WTC11 (cell line): ENCODE measurements around the gene GPRC6A. TPM values are rescaled to one million over a fixed set of nuclear protein-coding genes. Genes with fewer than 3 reads are reported as not detected.

ENCODE experiments used
- ATAC-seq: fragments of 200-7000 bp; cut with Tn5 transposase; 2 replicates; pipeline ENCODE4 v1.10.0; 2021; ENCODE audit warnings: mild to moderate bottlenecking, moderate library complexity
- CTCF ChIA-PET: fragments of 300-600 bp; sonication (Branson Sonifier 250); formaldehyde crosslinking; loops from one replicate; lab custom pipeline; 2021; ENCODE audit warnings: antibody characterized with exemption; lab: Charles Lee
- POLR2A ChIA-PET: fragments of 350-600 bp; sonication (Branson Sonifier 250); formaldehyde crosslinking; loops from one replicate; lab custom pipeline; 2021; ENCODE audit warnings: antibody characterized with exemption; lab: Charles Lee
- DNase-seq: peaks from one replicate; pipeline ENCODE4 v3.0.0; 2021; ENCODE audit warnings: low spot score
- H3K27ac Mint-ChIP-seq: 2 replicates; pipeline ENCODE4 v1.8.0; 2021; ENCODE audit warnings: mixed read lengths
- H3K27me3 Mint-ChIP-seq: 2 replicates; pipeline ENCODE4 v1.8.0; 2021; ENCODE audit warnings: low read depth, mild to moderate bottlenecking, moderate library complexity, mixed read lengths
- H3K36me3 Mint-ChIP-seq: 2 replicates; pipeline ENCODE4 v1.8.0; 2021; ENCODE audit warnings: mixed read lengths
- H3K4me1 Mint-ChIP-seq: 2 replicates; pipeline ENCODE4 v1.8.0; 2022; ENCODE audit warnings: mixed read lengths
- H3K4me3 Mint-ChIP-seq: 2 replicates; pipeline ENCODE4 v1.8.0; 2021; ENCODE audit warnings: mild to moderate bottlenecking, moderate library complexity, mixed read lengths
- H3K9me3 Mint-ChIP-seq: 2 replicates; pipeline ENCODE4 v1.8.0; 2021; ENCODE audit warnings: mixed read lengths
- CBFB ChIP-seq: sonication (generic); formaldehyde crosslinking; IDR thresholded peaks from 2 replicates; pipeline ENCODE4 v1.8.1; 2022; ENCODE audit warnings: mild to moderate bottlenecking, low read depth, missing genetic modification reagents
- CREB1 ChIP-seq: sonication (generic); formaldehyde crosslinking; IDR thresholded peaks from 2 replicates; pipeline ENCODE4 v1.8.0; 2023; ENCODE audit warnings: mild to moderate bottlenecking, missing genetic modification reagents
- CREM ChIP-seq: sonication (generic); formaldehyde crosslinking; IDR thresholded peaks from 2 replicates; pipeline ENCODE4 v1.8.1; 2022; ENCODE audit warnings: mild to moderate bottlenecking, missing genetic modification reagents, moderate library complexity
- CTCF ChIP-seq: fragments of 200-600 bp; IDR thresholded peaks from 2 replicates; pipeline ENCODE4 v1.8.0; 2022; ENCODE audit warnings: antibody characterized with exemption
- ERG ChIP-seq: fragments of 250-450 bp; sonication (Bioruptor Pico); IDR thresholded peaks from 2 replicates; pipeline ENCODE4 v1.8.0; 2021; ENCODE audit warnings: mild to moderate bottlenecking
- ETV6 ChIP-seq: sonication (generic); formaldehyde crosslinking; IDR thresholded peaks from 2 replicates; pipeline ENCODE4 v1.8.1; 2022; ENCODE audit warnings: mild to moderate bottlenecking, missing genetic modification reagents
- FOXJ3 ChIP-seq: sonication (generic); formaldehyde crosslinking; IDR thresholded peaks from 2 replicates; pipeline ENCODE4 v1.9.0; 2021; ENCODE audit warnings: missing genetic modification reagents, mild to moderate bottlenecking, borderline replicate concordance
- FOXP1 ChIP-seq: sonication (generic); formaldehyde crosslinking; IDR thresholded peaks from 2 replicates; pipeline ENCODE4 v1.8.0; 2022; ENCODE audit warnings: missing genetic modification reagents, mild to moderate bottlenecking, moderate library complexity, borderline replicate concordance
- JUN ChIP-seq: sonication (generic); formaldehyde crosslinking; IDR thresholded peaks from 2 replicates; pipeline ENCODE4 v1.8.0; 2023; ENCODE audit warnings: mild to moderate bottlenecking, missing genetic modification reagents
- KAT7 ChIP-seq: sonication (generic); formaldehyde crosslinking; IDR thresholded peaks from 2 replicates; pipeline ENCODE4 v1.8.1; 2023; ENCODE audit warnings: missing genetic modification reagents, mild to moderate bottlenecking, borderline replicate concordance
- RORB ChIP-seq: fragments of 250-450 bp; sonication (Bioruptor Pico); IDR thresholded peaks from 2 replicates; pipeline ENCODE4 v1.9.0; 2021; ENCODE audit warnings: mild to moderate bottlenecking
- SMAD3 ChIP-seq: sonication (generic); formaldehyde crosslinking; IDR thresholded peaks from 2 replicates; pipeline ENCODE4 v1.8.0; 2022; ENCODE audit warnings: missing genetic modification reagents, mild to moderate bottlenecking, borderline replicate concordance
- SP1 ChIP-seq: sonication (generic); formaldehyde crosslinking; conservative IDR thresholded peaks from 2 replicates; pipeline ENCODE4 v1.8.1; 2022; ENCODE audit warnings: missing genetic modification reagents
- TCF7 ChIP-seq: sonication (generic); formaldehyde crosslinking; IDR thresholded peaks from 2 replicates; pipeline ENCODE4 v1.8.0; 2022; ENCODE audit warnings: mild to moderate bottlenecking, low read depth, missing genetic modification reagents, moderate library complexity
- TEAD1 ChIP-seq: sonication (generic); formaldehyde crosslinking; IDR thresholded peaks from 2 replicates; pipeline ENCODE4 v1.8.0; 2022; ENCODE audit warnings: mild to moderate bottlenecking, missing genetic modification reagents
- ZBTB43 ChIP-seq: sonication (generic); formaldehyde crosslinking; IDR thresholded peaks from 2 replicates; pipeline ENCODE4 v1.8.1; 2023; ENCODE audit warnings: mild to moderate bottlenecking, missing genetic modification reagents
- ZMAT4 ChIP-seq: fragments of 250-450 bp; sonication (Bioruptor Pico); IDR thresholded peaks from 2 replicates; pipeline ENCODE4 v1.9.0; 2021; ENCODE audit warnings: mild to moderate bottlenecking
- ZNF512 ChIP-seq: sonication (generic); formaldehyde crosslinking; IDR thresholded peaks from 2 replicates; pipeline ENCODE4 v1.8.1; 2022; ENCODE audit warnings: missing genetic modification reagents, borderline replicate concordance
- total RNA-seq: library from RNA; stranded (reverse); gene quantifications from 3 replicates; pipeline ENCODE4 v1.2.3, GENCODE V29; 2021
- TF ChIP-seq, protein P1 (sequence below): sonication (generic); formaldehyde crosslinking; IDR thresholded peaks from 2 replicates; pipeline ENCODE4 v1.8.1; 2022; ENCODE audit warnings: mild to moderate bottlenecking, missing genetic modification reagents, moderate library complexity, borderline replicate concordance
- TF ChIP-seq, protein P2 (sequence below): sonication (generic); formaldehyde crosslinking; conservative IDR thresholded peaks from 2 replicates; pipeline ENCODE4 v1.8.1; 2022; ENCODE audit warnings: mild to moderate bottlenecking, missing genetic modification reagents
- TF ChIP-seq, protein P3 (sequence below): fragments of 250-450 bp; sonication (Bioruptor Pico); IDR thresholded peaks from 2 replicates; pipeline ENCODE4 v1.9.0; 2021; ENCODE audit warnings: mild to moderate bottlenecking, borderline replicate concordance

GPRC6A gene
- total RNA-seq, 1 experiment from 2014 or later: 0.17 TPM

GRCh38 chr6:116801971-116802370 lies 26.9 kb downstream of the GPRC6A start:
- no peak overlapping the region for H3K27ac Mint-ChIP-seq
- H3K4me3 Mint-ChIP-seq: no peak overlapping the region
- TF ChIP-seq, protein P1, sequence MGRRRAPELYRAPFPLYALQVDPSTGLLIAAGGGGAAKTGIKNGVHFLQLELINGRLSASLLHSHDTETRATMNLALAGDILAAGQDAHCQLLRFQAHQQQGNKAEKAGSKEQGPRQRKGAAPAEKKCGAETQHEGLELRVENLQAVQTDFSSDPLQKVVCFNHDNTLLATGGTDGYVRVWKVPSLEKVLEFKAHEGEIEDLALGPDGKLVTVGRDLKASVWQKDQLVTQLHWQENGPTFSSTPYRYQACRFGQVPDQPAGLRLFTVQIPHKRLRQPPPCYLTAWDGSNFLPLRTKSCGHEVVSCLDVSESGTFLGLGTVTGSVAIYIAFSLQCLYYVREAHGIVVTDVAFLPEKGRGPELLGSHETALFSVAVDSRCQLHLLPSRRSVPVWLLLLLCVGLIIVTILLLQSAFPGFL: no peak
- TF ChIP-seq RORB (CRISPR knock-in tag): no peak
- TF ChIP-seq ETV6 (CRISPR knock-in tag): no peak
- no peak for TF ChIP-seq SP1
- no peak for TF ChIP-seq SMAD3 (CRISPR knock-in tag)
- no peak for TF ChIP-seq CBFB
- no peak for TF ChIP-seq ERG (CRISPR knock-in tag)
- no peak for TF ChIP-seq ZBTB43
- TF ChIP-seq TEAD1 (CRISPR knock-in tag): no peak
- TF ChIP-seq CREB1 (CRISPR knock-in tag): no peak
- TF ChIP-seq, protein P2, sequence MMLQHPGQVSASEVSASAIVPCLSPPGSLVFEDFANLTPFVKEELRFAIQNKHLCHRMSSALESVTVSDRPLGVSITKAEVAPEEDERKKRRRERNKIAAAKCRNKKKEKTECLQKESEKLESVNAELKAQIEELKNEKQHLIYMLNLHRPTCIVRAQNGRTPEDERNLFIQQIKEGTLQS (CRISPR knock-in tag): no peak
- TF ChIP-seq KAT7 (CRISPR knock-in tag): no peak
- no peak for TF ChIP-seq JUN (CRISPR knock-in tag)
- TF ChIP-seq TCF7: no peak
- no peak for TF ChIP-seq FOXP1
- TF ChIP-seq, protein P3, sequence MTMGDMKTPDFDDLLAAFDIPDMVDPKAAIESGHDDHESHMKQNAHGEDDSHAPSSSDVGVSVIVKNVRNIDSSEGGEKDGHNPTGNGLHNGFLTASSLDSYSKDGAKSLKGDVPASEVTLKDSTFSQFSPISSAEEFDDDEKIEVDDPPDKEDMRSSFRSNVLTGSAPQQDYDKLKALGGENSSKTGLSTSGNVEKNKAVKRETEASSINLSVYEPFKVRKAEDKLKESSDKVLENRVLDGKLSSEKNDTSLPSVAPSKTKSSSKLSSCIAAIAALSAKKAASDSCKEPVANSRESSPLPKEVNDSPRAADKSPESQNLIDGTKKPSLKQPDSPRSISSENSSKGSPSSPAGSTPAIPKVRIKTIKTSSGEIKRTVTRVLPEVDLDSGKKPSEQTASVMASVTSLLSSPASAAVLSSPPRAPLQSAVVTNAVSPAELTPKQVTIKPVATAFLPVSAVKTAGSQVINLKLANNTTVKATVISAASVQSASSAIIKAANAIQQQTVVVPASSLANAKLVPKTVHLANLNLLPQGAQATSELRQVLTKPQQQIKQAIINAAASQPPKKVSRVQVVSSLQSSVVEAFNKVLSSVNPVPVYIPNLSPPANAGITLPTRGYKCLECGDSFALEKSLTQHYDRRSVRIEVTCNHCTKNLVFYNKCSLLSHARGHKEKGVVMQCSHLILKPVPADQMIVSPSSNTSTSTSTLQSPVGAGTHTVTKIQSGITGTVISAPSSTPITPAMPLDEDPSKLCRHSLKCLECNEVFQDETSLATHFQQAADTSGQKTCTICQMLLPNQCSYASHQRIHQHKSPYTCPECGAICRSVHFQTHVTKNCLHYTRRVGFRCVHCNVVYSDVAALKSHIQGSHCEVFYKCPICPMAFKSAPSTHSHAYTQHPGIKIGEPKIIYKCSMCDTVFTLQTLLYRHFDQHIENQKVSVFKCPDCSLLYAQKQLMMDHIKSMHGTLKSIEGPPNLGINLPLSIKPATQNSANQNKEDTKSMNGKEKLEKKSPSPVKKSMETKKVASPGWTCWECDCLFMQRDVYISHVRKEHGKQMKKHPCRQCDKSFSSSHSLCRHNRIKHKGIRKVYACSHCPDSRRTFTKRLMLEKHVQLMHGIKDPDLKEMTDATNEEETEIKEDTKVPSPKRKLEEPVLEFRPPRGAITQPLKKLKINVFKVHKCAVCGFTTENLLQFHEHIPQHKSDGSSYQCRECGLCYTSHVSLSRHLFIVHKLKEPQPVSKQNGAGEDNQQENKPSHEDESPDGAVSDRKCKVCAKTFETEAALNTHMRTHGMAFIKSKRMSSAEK (CRISPR knock-in tag): no peak
- no peak for TF ChIP-seq CTCF
- H3K9me3 Mint-ChIP-seq: peaks cover 5% of the 10 kb centered on the region
- no peaks in the 10 kb centered on the region for H3K36me3 Mint-ChIP-seq
- no peaks in the 10 kb centered on the region for H3K27me3 Mint-ChIP-seq
- ChIA-PET POLR2A (no interaction called here), CTCF (no interaction called here)
- DNase-seq: no peak
- no peak for ATAC-seq
- peaks cover 26% of the 10 kb centered on the region for H3K4me1 Mint-ChIP-seq

DNA sequence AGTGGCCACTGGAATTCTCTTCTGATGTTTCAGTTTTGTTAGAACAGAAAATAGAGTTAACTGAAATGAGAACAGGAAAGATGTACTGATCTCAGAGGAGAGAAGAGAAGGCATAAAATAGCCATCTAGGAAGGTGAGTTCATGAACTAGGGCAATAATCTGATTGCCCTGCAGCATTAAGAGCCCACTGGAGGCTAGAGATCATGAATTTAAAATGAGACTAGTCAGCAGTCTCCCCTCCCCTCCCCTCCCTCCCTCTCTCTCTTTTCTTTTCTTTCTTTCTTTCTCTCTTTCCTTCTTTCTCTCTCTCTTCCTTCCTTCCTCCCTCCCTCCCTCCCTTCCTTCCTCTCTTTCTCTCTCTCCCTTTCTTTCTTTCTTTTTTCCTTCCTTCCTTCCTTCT lies 28.9 kb downstream of the GPRC6A start:
- POLR2A ChIA-PET: no interaction called here
- Mint-ChIP-seq H3K27me3 (no peaks in the 10 kb centered on the region), H3K36me3 (no peaks in the 10 kb centered on the region), H3K4me1 (peaks cover 17% of the 10 kb centered on the region), H3K9me3 (peaks cover 5% of the 10 kb centered on the region), H3K27ac (no peak overlapping the region), H3K4me3 (no peak overlapping the region)
- ATAC-seq (no peak), DNase-seq (no peak)
- CTCF ChIA-PET: no interaction called here
- TF ChIP-seq ZNF512 (peak; percentile 54; the same call in 1 of the 2 replicates), FOXJ3 (CRISPR knock-in tag) (no peak), ZMAT4 (CRISPR knock-in tag) (no peak), CREM (CRISPR knock-in tag) (no peak)
